DND-41 (cell line): ENCODE results near the gene NRDE2.
A peak's percentile ranks its signal among the peaks of the same experiment; 100 is the strongest.

ENCODE experiments used
- ATAC-seq: fragments of 200-7000 bp; cut with Tn5 transposase; 3 replicates; pipeline ENCODE4 v1.9.1; 2021; ENCODE audit warnings: low read depth; ENCODE audit not compliant: insufficient read depth
- DNase-seq: peaks from one replicate; pipeline ENCODE4 v3.0.0-alpha.2; 2020
- H2AFZ ChIP-seq: 2 replicates; pipeline ENCODE4 v1.6.0; 2012; ENCODE audit warnings: low read depth, low read length
- H3K27ac ChIP-seq: 2 replicates; pipeline ENCODE4 v1.5.1; 2012; ENCODE audit warnings: low read length, inconsistent platforms
- H3K27me3 ChIP-seq: fragments of 200-600 bp; sonication (generic); 2 replicates; pipeline ENCODE4 v1.6.0; 2012; ENCODE audit warnings: low read length, mild to moderate bottlenecking, inconsistent platforms; ENCODE audit not compliant: insufficient read depth, poor library complexity
- H3K36me3 ChIP-seq: 2 replicates; pipeline ENCODE4 v1.5.1; 2012; ENCODE audit warnings: low read length, inconsistent platforms; ENCODE audit not compliant: insufficient read depth
- H3K4me1 ChIP-seq: 2 replicates; pipeline ENCODE4 v1.5.1; 2012; ENCODE audit warnings: mild to moderate bottlenecking, low read length; ENCODE audit not compliant: insufficient read depth
- H3K4me2 ChIP-seq: 2 replicates; pipeline ENCODE4 v1.6.0; 2012; ENCODE audit warnings: mild to moderate bottlenecking, moderate library complexity, low read length, inconsistent platforms; ENCODE audit not compliant: insufficient read depth
- H3K4me3 ChIP-seq, 2 experiments: fragments of 200-600 bp in 1 of 2; shearing (Covaris generic) in 1 of 2; 2 replicates each; pipeline ENCODE4 v1.5.1; 2012 to 2016; ENCODE audit warnings: inconsistent platforms in 2 of 2, low read length in 2 of 2, mild to moderate bottlenecking in 2 of 2, low read depth in 1 of 2, moderate library complexity in 1 of 2
- H3K79me2 ChIP-seq: 2 replicates; pipeline ENCODE4 v1.6.0; 2012; ENCODE audit warnings: low read length, inconsistent platforms; ENCODE audit not compliant: insufficient read depth
- H3K9ac ChIP-seq: 2 replicates; pipeline ENCODE4 v1.6.0; 2012; ENCODE audit warnings: low read depth, mild to moderate bottlenecking, inconsistent platforms, low read length, moderate library complexity
- H3K9me3 ChIP-seq: 2 replicates; pipeline ENCODE4 v1.5.1; 2012; ENCODE audit warnings: low read length, moderate library complexity, mild to moderate bottlenecking, inconsistent platforms; ENCODE audit not compliant: insufficient read depth, severe bottlenecking
- H4K20me1 ChIP-seq: 2 replicates; pipeline ENCODE4 v1.6.0; 2012; ENCODE audit warnings: low read length; ENCODE audit not compliant: insufficient read depth
- EZH2 ChIP-seq: IDR thresholded peaks from 3 replicates; pipeline ENCODE4 v1.6.1; 2012; ENCODE audit warnings: borderline replicate concordance, low read depth, mild to moderate bottlenecking, moderate library complexity, low read length, inconsistent platforms; ENCODE audit not compliant: severe bottlenecking
- TF ChIP-seq, protein P1 (sequence below): IDR thresholded peaks from 2 replicates; pipeline ENCODE4 v1.5.1; 2012; ENCODE audit warnings: borderline replicate concordance, low read length, moderate library complexity, mild to moderate bottlenecking; ENCODE audit not compliant: poor library complexity, severe bottlenecking; ENCODE audit errors: extremely low read depth

Gene NRDE2

GRCh38 chr14:90336985-90337384 lies 5.2 kb upstream of the NRDE2 start:
- Histone ChIP-seq H3K79me2 (no peaks in the 10 kb centered on the region), H3K36me3 (no peaks in the 10 kb centered on the region), H3K27me3 (peaks cover 14% of the 10 kb centered on the region), H3K4me3 (no peak overlapping the region), H3K9ac (no peak overlapping the region), H3K4me2 (no peak overlapping the region), H3K9me3 (no peaks in the 10 kb centered on the region), H4K20me1 (no peaks in the 10 kb centered on the region), H3K4me1 (peaks cover 5% of the 10 kb centered on the region; the same call in 1 of the 2 replicates), H3K27ac (no peak overlapping the region), H2AFZ (no peak overlapping the region)
- TF ChIP-seq, protein P1, sequence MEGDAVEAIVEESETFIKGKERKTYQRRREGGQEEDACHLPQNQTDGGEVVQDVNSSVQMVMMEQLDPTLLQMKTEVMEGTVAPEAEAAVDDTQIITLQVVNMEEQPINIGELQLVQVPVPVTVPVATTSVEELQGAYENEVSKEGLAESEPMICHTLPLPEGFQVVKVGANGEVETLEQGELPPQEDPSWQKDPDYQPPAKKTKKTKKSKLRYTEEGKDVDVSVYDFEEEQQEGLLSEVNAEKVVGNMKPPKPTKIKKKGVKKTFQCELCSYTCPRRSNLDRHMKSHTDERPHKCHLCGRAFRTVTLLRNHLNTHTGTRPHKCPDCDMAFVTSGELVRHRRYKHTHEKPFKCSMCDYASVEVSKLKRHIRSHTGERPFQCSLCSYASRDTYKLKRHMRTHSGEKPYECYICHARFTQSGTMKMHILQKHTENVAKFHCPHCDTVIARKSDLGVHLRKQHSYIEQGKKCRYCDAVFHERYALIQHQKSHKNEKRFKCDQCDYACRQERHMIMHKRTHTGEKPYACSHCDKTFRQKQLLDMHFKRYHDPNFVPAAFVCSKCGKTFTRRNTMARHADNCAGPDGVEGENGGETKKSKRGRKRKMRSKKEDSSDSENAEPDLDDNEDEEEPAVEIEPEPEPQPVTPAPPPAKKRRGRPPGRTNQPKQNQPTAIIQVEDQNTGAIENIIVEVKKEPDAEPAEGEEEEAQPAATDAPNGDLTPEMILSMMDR, result no peak
- TF ChIP-seq EZH2, result no peak
- DNase-seq (no peak), ATAC-seq (no peak)

DNA sequence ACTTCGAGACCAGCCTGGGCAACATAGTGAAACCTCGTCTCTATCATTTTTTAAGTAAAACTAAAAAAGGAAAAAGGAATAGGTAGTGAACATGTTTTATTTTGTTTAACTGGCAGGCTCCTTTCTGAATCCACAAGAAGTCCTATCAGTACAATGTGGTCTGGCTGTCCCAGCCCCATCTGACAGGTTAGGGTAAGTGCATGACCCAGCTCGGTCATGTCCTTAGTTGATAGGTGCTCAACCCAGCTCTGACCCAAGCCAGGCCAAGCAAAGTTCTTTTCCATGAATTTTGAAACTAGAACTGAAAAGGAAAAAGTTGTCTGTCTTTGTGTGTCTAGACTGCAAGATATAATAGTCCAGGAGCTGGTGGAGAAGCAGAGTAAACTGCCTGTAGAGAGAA lies 4.7 kb upstream of the NRDE2 start:
- Histone ChIP-seq H4K20me1 (no peaks in the 10 kb centered on the region), H3K79me2 (peaks cover 1% of the 10 kb centered on the region), H3K4me3 (no peak overlapping the region), H3K27me3 (peaks cover 14% of the 10 kb centered on the region), H3K9me3 (no peaks in the 10 kb centered on the region), H3K36me3 (no peaks in the 10 kb centered on the region), H3K27ac (no peak overlapping the region), H3K4me2 (no peak overlapping the region), H2AFZ (no peak overlapping the region), H3K4me1 (peaks cover 7% of the 10 kb centered on the region; the same call in 1 of the 2 replicates), H3K9ac (no peak overlapping the region)
- DNase-seq (no peak), ATAC-seq (no peak)
- TF ChIP-seq, protein P1, result no peak
- no peak for TF ChIP-seq EZH2

- peaks cover under 1% of the 10 kb centered on the region; the same call in 1 of the 2 replicates for H4K20me1 ChIP-seq
- TF ChIP-seq, protein P1, result no peak
- TF ChIP-seq EZH2, result no peak
- H3K9ac ChIP-seq, result no peak overlapping the region
- ATAC-seq (no peak; the same call in 2 of the 3 replicates), DNase-seq (no peak)
- peak overlapping the region in 1 of 2 experiments; percentile 89; a peak in 2 of 4 replicates for H3K4me3 ChIP-seq
- no peaks in the 10 kb centered on the region; the same call in 1 of the 2 replicates for H3K36me3 ChIP-seq
- peaks cover 41% of the 10 kb centered on the region for H3K79me2 ChIP-seq
- no peak overlapping the region for H3K27ac ChIP-seq
- no peaks in the 10 kb centered on the region for H3K9me3 ChIP-seq
- H3K27me3 ChIP-seq, result peaks cover 11% of the 10 kb centered on the region
- peaks cover 29% of the 10 kb centered on the region for H3K4me1 ChIP-seq
- peak overlapping the region; percentile 88 for H2AFZ ChIP-seq
- peak overlapping the region; percentile 87 for H3K4me2 ChIP-seq
These were observed 487 bp upstream of the NRDE2 start for GRCh38 chr14:90332271-90332584.
